ENCODE data around the gene TRAP1.
"Not testable (repeated sequence)": the region's sequence is repeated elsewhere in the genome, so short reads cannot be mapped to it uniquely, and the experiment has no call there.

TRAP1 gene

DNA sequence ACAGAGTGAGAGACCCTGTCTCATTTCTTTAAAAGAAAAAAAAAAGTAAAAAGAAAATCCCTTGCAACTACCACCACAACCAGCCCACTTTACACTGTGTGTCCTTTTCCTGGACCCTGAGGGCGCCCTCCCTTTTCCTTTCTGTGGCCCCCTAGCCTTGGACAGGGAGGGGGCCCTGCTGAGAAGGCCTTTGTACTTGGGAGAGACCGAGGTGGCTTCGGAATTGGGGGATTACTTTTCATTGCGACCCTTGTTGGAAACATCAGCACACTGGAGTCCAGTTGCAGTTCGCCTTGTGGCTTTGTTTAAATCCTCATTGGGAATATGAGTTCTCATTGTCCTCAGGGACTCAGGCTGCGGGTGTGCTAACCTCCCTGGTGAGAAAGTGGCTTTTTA is 72.2 kb downstream of the TRAP1 start:
- DNase-seq = no peak

GRCh38 chr16:3643095-3643730 is 74.1 kb downstream of the TRAP1 start:
- DNase-seq = no peak

DNA sequence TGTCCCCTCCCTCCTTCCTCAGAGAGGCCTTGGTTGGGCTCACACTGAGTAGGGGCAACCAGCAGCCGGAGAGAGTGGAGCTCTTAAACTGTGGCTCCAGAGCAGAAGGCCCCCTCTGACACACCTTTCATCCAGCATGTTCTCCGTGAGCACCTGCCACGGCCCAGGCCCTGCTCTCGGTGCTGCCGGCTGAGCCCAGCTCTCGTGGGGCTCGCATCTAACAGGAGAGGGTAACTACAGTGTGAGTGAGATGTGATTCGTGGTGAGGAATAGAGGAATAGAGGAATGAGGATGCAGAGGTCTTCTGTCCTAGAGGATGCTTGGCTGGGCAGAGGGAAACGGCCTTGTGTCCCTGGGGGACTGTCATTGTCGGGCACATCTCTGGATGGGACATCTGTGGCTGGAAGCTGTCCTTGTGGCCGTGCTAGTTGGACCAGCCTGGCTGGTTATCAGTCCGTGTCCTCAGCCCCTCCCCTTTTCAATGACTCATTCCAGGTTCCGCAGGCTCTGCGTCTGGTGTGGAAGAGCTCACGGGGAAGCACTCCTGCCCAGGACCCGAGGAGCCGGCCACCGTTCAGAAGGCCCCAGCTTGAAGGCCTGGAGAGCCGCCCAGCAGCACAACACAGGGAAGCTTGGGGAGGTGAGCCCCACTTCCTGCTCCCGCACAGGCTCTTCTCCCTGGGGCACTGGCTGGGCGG is 74.8 kb downstream of the TRAP1 start:
- no peak for DNase-seq

- no peak for DNase-seq
These were observed 75.4 kb downstream of the TRAP1 start for GRCh38 chr16:3641801-3642396.

DNA sequence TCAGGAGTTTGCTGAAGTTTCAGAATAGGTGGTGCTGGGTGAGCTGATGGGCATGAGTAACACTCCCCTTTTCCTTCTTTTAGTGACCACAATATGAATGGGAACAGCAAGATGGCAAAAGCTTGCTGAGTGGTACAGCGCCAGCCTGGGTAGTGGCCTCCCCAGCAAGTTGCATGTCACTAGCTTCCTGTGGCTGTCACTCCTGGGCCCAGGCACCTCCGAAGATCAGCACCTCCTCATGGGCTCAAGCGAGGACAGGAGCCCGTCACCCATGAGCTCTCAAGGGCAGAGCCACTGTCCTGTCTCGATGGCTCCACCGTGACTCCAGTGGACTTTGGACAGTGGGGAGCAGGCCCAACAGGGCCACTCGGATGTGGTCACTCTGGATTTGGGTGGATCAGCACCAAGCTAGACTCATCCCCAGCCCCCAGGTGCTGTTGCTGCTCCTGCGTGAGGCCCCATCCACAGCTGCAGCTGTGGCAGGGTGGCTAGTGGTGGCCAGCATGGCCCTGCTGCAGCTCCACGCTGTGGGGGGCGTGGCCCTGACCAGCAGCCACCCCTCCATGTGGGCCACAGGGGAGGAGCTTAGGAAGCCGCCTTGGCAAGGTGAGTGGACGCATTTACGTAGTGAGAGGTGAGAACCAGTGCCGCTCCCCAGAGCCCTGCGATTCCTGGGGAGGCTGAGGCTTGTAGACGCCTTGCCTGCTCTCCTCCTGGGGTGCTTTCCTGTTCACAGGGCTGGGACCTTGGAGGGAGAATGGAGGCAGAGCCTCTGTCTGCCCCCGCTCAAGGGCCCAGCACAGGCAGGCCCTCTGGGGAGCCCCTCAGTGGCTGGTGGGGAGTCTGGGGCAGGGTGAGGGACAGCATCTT is 76.5 kb downstream of the TRAP1 start:
- no peak for DNase-seq

- no peak for DNase-seq
These were observed 77.1 kb downstream of the TRAP1 start for GRCh38 chr16:3640207-3640606.

DNA sequence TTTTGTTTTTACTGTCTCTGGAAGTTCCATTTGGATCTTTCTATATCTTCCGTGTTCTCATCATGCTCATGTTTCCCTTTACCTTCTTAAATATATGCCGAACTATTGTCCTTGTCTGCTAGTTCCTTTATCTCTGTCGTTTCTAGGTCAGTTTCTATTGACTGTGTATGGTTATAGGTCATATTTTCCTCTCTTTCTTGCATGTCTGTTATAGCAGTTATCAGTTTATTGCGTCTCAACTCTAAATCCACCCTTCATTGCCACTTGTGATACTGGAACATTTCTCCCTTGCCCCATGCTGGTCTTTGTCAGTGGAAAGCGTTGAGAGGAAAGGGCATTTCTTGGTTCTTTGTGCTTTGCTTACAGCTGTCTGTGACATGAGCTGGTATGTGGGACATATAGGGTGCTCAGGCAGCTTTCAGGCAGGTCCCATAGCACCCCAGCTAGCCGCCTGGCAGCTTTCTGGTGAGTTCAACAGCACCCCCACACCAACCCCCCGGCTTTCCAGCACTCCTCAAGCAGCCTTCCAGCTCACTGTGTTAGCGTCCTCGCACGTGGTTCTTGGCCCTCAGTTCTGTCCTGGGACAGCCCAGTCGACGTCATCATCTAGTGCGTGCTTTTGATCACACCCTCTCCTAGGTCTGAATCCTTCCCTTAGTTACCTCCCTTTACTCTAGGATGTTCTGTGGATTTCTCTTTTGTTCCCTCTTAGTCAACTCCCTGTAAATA is 78.2 kb downstream of the TRAP1 start:
- DNase-seq = no peak

DNA sequence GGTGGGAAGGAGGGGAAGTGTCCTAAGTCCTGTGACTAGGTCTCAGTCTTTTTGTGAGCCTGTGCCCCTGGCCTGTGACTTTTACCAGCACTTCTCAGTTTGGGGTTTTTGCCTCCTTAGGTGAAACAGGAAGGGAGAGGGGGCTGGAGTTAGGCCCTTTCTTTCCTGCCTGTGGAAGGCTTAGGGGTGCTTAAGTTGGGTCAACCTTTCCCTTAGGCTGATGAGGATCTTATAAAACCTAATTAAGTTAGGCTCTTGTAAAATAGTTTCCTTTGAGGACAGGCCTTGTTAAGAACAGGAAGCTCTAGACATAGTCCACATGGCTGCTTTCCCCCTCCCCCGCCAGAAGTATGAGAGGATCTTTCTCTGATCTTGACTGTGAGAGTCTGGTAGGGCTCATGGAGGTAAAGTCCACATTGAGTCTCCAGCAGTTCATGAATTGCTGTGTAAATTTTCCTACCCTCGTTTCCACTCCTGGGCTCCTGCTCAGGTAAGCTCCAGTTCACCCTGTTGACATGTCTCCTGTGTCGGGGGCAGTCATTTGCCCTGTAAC is 79.9 kb downstream of the TRAP1 start:
- DNase-seq = no peak

GRCh38 chr16:3625911-3626732 is 91.2 kb downstream of the TRAP1 start:
- peak; percentile 65 for DNase-seq

- DNase-seq = no peak
These were observed 92.0 kb downstream of the TRAP1 start for GRCh38 chr16:3625331-3625730.

GRCh38 chr16:3623642-3624041 is 93.7 kb downstream of the TRAP1 start:
- no peak for DNase-seq

DNA sequence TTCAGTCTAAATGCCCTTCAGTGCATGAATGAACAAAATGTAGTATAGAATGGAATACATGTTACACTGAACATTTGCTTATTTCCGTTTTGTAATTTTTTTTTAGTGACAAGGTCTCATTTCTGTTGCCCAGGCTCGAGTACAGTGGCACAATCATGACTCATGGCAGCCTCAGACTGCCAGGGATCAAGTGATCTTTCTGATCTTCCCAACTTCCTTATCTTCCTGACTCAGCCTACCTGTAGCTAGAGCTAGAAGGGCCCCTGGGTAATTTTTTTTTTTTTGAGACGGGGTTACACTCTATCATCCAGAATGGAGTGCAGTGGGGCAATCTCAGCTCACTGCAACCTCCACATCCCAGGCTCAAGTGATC is 98.6 kb downstream of the TRAP1 start:
- no peak for DNase-seq

DNA sequence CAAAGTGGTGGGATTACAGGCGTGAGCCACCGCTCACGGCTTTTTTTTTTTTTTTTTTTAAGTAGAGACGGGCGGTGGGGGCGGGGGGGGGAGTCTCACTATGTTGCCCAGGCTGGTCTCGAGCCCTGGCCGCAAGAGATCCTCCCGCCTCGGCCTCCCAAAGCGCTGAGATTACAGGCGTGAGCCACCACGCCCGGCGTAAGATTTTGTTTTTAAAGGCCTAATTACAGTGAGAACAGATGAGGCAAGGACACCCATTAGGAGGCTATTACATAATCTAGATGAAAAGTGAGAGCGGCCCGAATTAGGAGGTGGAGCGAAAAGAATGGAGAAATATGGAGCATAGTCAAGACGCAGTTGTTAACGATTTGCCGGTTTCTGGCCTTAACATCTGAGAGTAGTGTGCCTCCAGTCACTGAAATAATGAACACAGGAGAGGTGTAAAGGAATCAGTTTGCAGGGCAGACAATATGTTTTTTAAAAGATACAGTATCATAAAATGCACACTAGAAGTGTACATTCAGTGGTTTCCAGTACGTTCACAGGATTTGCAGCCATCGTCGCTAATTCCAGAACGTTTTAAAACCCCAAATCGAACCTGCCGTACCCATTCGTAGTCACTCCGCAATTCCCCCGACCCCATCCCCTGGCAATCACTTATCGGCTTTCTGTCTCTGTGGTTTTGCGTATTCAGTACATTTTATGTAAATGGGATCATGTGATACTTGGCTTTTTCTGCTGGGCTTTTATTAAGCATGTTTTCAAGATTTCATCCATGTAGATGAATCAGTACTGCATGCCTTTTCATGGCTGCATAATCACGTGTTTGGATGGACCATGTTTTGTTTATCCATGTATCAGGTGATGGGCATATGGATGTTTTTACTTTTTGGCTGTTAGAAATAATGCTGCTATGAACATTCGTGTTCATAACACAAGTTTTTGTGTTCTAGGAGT is 104.5 kb downstream of the TRAP1 start:
- DNase-seq = no peak

GRCh38 chr16:3611146-3611975 is 106.0 kb downstream of the TRAP1 start, which contains the start of gene SLX4:
Gene SLX4 (minus strand): TSS chr16:3611606. CDS start chr16:3608964, 2,642 bp downstream.
- DNase-seq = peak; percentile 96

- no peak for DNase-seq
These were observed 106.6 kb downstream of the TRAP1 start for GRCh38 chr16:3610698-3611145.

DNA sequence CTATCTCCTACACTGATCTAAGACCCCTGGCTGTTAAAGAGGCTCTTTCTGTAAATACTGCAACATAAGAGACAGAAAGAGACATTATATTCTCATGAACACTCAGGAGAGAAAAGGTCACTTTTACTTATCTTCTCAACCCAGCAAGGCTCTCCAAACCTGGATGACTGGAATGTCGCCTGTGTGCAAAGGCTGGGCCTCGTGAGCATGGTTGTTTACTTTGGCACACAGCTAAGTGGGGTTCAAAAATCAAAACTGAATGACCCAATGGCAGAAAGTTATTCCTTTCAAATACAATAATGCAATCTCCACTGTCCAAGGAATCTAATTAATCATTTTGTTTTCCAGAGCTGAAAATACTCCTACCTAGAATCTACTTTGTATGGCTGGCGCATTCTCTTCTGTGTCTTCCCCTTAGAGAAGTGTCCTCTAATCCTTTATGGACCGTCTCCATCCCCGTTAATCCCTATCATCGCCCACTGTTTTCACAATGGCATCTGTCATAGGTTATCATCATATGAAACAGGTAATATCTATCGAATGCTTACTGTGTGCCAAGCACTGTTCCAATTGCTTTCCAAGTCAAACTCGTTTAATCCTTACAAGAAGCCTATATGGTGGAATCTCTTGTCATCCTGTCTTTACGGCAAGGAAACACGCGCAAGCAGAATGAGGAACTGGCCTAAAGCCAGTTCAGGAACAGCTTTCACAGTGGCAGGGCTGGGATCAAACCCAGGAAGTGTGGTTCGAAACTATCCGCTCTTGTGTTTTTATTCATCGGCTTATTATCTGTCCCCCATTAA is 107.2 kb downstream of the TRAP1 start:
- DNase-seq = no peak

GRCh38 chr16:3608976-3609375 is 108.3 kb downstream of the TRAP1 start:
- DNase-seq = not testable (repeated sequence)

- DNase-seq = no peak
These were observed 109.3 kb downstream of the TRAP1 start for GRCh38 chr16:3608069-3608468.
